A673 (cell line): ENCODE data around the gene CLDN16. TPM values are rescaled to one million over a fixed set of nuclear protein-coding genes. Genes with fewer than 3 reads are reported as not detected.

ENCODE experiments used
- BruUV-seq: library from RNA; stranded (reverse); fragments of 400-500 nt; replicated peaks from 2 replicates; lab custom pipeline; 2021; lab: Mats Ljungman, UMichigan
- CTCF ChIA-PET: fragments of 300-600 bp; sonication (Branson Sonifier 250); formaldehyde crosslinking; loops from one replicate; lab custom pipeline; 2022; ENCODE audit warnings: antibody characterized with exemption; lab: Charles Lee
- POLR2A ChIA-PET: fragments of 300-600 bp; sonication (Branson Sonifier 250); formaldehyde crosslinking; loops from one replicate; lab custom pipeline; 2022; ENCODE audit warnings: antibody characterized with exemption; ENCODE audit not compliant: low non-redundant PET; lab: Charles Lee
- DNase-seq: peaks from one replicate; pipeline ENCODE4 v3.0.0-alpha.2; 2015; ENCODE audit warnings: low spot score
- H3K27ac ChIP-seq: fragments of 200-600 bp; sonication (generic); 2 replicates; pipeline ENCODE4 v1.5.1; 2016; ENCODE audit warnings: mixed run types, low read depth, mild to moderate bottlenecking, mixed read lengths, antibody characterized with exemption, low read length; ENCODE audit not compliant: poor library complexity, severe bottlenecking
- H3K27me3 ChIP-seq: fragments of 200-600 bp; sonication (generic); replicated peaks from 2 replicates; pipeline ENCODE4 v1.6.1; 2017; ENCODE audit warnings: mixed run types, low read depth, mild to moderate bottlenecking, mixed read lengths, antibody characterized with exemption, low read length; ENCODE audit not compliant: insufficient read depth, poor library complexity
- H3K36me3 ChIP-seq: fragments of 200-600 bp; sonication (generic); 2 replicates; pipeline ENCODE4 v1.6.1; 2016; ENCODE audit warnings: mixed run types, mild to moderate bottlenecking, mixed read lengths, antibody characterized with exemption, low read length; ENCODE audit not compliant: insufficient read depth, poor library complexity, severe bottlenecking
- H3K4me1 ChIP-seq: fragments of 200-600 bp; sonication (generic); 2 replicates; pipeline ENCODE4 v1.6.1; 2017; ENCODE audit warnings: mixed run types, mild to moderate bottlenecking, mixed read lengths, antibody characterized with exemption, low read length; ENCODE audit not compliant: insufficient read depth, poor library complexity, severe bottlenecking
- H3K4me3 ChIP-seq: fragments of 200-600 bp; sonication (generic); 2 replicates; pipeline ENCODE4 v1.5.1; 2016; ENCODE audit warnings: low read depth, mixed run types, mild to moderate bottlenecking, mixed read lengths, low read length; ENCODE audit not compliant: poor library complexity, severe bottlenecking
- H3K9me3 ChIP-seq: fragments of 200-600 bp; sonication (generic); 2 replicates; pipeline ENCODE4 v1.6.1; 2016; ENCODE audit warnings: mixed run types, low read depth, mild to moderate bottlenecking, mixed read lengths, antibody characterized with exemption, low read length; ENCODE audit not compliant: poor library complexity, severe bottlenecking
- EZH2 ChIP-seq: fragments of 200-600 bp; sonication (generic); IDR thresholded peaks from 2 replicates; pipeline ENCODE4 v1.6.1; 2017; ENCODE audit warnings: borderline replicate concordance, low read depth, mild to moderate bottlenecking, mixed read lengths, antibody characterized with exemption, low read length; ENCODE audit not compliant: poor library complexity, severe bottlenecking
- intact Hi-C: fragments of 100-400 bp; cut with micrococcal nuclease; formaldehyde crosslinking; loops from one replicate; pipeline ENCODE4 v1.10.0; 2022; ENCODE audit not compliant: unreplicated experiment
- total RNA-seq: library from RNA; stranded (reverse); gene quantifications from 2 replicates; pipeline ENCODE4 v1.2.3, GENCODE V29; 2021
- TF ChIP-seq, protein P1 (sequence below): fragments of 300-800, 200-600 bp; sonication (generic); conservative IDR thresholded peaks from 2 replicates; pipeline ENCODE4 v1.5.1; 2017; ENCODE audit warnings: low read depth, mild to moderate bottlenecking, antibody characterized with exemption, low read length, moderate library complexity, mixed read lengths

CLDN16 gene
- total RNA-seq, 1 experiment from 2014 or later: 0.09 TPM

GRCh38 chr3:190444006-190444405 is 56.0 kb downstream of the CLDN16 start:
- no peaks in the 10 kb centered on the region for H3K9me3 ChIP-seq
- no peaks in the 10 kb centered on the region for H3K27me3 ChIP-seq
- DNase-seq: no peak
- intact Hi-C loops: loop anchor here (10.0 kb wide), 1 partner anchor 251 kb away; no protein-coding TSS in a partner anchor
- peaks cover 31% of the 10 kb centered on the region for H3K4me1 ChIP-seq
- no peak overlapping the region for H3K4me3 ChIP-seq
- H3K36me3 ChIP-seq: no peaks in the 10 kb centered on the region
- no TSS peak for BruUV-seq
- ChIA-PET CTCF (interaction anchor here (1.0 kb wide), 1 partner anchor 20 kb away, joined by 4 read pairs; no protein-coding TSS in a partner anchor), POLR2A (no interaction called here)
- H3K27ac ChIP-seq: no peak overlapping the region
- TF ChIP-seq, protein P1, sequence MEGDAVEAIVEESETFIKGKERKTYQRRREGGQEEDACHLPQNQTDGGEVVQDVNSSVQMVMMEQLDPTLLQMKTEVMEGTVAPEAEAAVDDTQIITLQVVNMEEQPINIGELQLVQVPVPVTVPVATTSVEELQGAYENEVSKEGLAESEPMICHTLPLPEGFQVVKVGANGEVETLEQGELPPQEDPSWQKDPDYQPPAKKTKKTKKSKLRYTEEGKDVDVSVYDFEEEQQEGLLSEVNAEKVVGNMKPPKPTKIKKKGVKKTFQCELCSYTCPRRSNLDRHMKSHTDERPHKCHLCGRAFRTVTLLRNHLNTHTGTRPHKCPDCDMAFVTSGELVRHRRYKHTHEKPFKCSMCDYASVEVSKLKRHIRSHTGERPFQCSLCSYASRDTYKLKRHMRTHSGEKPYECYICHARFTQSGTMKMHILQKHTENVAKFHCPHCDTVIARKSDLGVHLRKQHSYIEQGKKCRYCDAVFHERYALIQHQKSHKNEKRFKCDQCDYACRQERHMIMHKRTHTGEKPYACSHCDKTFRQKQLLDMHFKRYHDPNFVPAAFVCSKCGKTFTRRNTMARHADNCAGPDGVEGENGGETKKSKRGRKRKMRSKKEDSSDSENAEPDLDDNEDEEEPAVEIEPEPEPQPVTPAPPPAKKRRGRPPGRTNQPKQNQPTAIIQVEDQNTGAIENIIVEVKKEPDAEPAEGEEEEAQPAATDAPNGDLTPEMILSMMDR: no peak

GRCh38 chr3:190444576-190445145 is 56.7 kb downstream of the CLDN16 start:
- POLR2A ChIA-PET: no interaction called here
- CTCF ChIA-PET: interaction anchor here (0.6 kb wide), 1 partner anchor 484 kb away, joined by 5 read pairs; no protein-coding TSS in a partner anchor
- TF ChIP-seq, protein P1: no peak
- TF ChIP-seq EZH2: no peak
- intact Hi-C loops: loop anchor here (10.0 kb wide), 1 partner anchor 250 kb away; no protein-coding TSS in a partner anchor
- no peak overlapping the region for H3K4me3 ChIP-seq
- no peak for DNase-seq
- no peaks in the 10 kb centered on the region for H3K27me3 ChIP-seq
- no TSS peak for BruUV-seq
- no peaks in the 10 kb centered on the region for H3K9me3 ChIP-seq
- no peaks in the 10 kb centered on the region for H3K36me3 ChIP-seq
- peaks cover 31% of the 10 kb centered on the region for H3K4me1 ChIP-seq
- H3K27ac ChIP-seq: no peak overlapping the region

DNA sequence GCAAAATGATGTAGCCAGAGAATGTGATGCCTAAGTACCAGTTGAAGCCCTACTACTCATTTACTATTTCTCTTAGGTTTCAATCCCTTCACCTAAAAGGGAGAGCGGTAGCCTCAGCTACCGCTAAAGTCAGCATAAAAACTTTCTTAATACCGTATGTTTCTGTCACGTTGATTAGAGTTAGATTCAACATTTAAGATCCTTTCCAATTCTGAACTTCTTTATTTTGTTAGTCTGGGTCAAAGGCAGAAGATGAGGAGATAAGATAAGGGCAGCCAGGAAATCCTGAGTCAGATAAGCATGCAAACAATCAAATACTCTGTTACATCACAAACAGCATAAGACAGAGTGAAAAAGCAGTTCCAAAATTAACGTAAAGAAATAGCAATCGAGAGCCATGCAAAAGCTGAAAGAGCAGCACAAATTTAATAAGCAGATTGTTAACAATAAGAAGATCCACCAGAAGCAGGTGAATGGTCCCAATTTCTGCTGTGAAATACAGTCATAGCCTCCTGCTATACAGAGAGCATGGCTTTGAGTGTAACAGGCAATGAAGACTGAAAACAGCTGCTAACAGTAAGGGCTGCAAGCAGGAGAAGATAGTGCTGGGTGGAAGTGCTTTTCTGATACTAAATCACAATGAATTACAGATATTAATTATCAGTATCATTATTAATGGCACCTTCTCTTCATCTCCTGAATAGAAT is 58.8 kb downstream of the CLDN16 start:
- H3K9me3 ChIP-seq: no peaks in the 10 kb centered on the region
- ChIA-PET POLR2A (no interaction called here), CTCF (no interaction called here)
- no peaks in the 10 kb centered on the region for H3K36me3 ChIP-seq
- H3K4me1 ChIP-seq: peaks cover 31% of the 10 kb centered on the region
- TF ChIP-seq EZH2: no peak
- TF ChIP-seq, protein P1: no peak
- H3K27me3 ChIP-seq: no peaks in the 10 kb centered on the region
- intact Hi-C loops: loop anchor here (10.0 kb wide), 1 partner anchor 248 kb away; no protein-coding TSS in a partner anchor
- BruUV-seq: no TSS peak
- no peak overlapping the region for H3K27ac ChIP-seq
- peak; percentile 19 for DNase-seq
- no peak overlapping the region for H3K4me3 ChIP-seq
